GM08714 (cell line): ENCODE results near the gene LDLRAD3.

Experiments used
- H3K4me3 ChIP-seq: fragments of 200-500 bp; sonication (Bioruptor generic); 2 replicates; pipeline ENCODE4 v1.5.1; 2014; ENCODE audit warnings: mild to moderate bottlenecking, low read length, inconsistent platforms
- ZNF274 ChIP-seq: IDR thresholded peaks from 2 replicates; pipeline ENCODE4 v1.6.1; 2012; ENCODE audit warnings: mild to moderate bottlenecking, low read depth, low read length

Gene LDLRAD3

DNA sequence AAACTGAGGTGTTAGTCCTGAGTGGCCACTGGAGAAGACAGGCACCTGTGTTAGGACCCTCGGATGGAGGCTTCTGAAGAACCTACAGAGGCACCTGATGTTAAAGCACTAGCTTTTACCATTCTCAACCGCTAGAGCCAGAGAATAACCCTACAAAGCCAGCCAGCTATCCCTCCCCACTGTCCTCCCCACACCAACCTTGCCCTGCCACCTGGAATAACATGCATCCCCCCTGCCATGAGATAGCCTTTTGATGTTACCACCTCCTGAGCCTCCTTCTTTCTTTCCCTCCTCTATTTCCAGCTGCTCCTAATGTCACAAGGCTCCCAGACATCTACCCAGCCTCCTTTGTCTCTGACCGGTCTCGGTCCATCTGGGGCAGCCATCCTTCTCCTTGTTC lies 317.2 kb downstream of the LDLRAD3 start:
- H3K4me3 ChIP-seq = no peak overlapping the region
- TF ChIP-seq ZNF274 = no peak

DNA sequence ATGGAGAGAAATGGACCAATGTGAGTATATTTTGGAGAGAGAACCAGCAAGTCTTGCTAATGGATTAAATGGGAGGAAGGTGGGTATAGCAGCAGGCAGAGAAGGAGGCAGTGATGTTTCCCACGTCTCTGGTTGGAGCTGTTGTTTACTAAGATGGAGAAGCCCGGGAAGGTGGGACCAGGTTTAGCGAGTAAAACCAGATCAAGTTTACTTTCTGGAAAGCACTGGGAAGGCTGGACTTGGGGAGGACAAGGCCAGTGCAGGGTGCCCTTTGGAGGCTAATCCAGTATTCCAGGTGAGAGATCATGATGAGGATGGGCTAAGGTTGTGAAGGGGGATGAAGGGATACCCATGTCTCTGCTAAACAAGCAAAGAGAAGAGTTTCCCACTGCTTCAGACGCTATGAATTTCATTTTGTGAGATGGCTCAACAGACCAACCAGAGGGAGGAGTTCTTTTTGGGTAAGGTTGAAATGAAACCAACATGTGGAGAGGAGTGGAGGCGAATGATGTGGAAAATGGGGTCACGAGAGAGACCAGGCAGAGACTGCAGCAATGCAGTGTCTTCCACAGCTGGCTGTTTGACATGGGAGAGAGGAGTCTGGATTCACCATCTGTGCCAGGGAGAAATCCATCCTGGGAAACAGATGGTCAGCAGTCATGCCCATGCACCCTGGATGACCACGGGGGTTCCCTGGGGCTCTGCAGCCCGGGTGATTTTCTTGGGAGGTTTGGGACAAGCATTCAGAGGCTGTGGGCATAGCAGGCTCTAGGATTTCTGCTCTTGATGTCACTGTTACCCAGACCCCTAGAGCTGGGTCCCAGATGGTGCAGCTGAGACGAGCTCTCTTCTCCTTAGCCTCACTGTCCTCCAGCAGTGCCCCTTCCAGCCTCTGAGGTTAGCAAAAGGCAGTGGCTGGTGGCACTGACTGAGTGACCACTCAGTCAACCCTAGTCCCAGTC lies 320.4 kb downstream of the LDLRAD3 start:
- H3K4me3 ChIP-seq = no peak overlapping the region
- TF ChIP-seq ZNF274 = no peak

DNA sequence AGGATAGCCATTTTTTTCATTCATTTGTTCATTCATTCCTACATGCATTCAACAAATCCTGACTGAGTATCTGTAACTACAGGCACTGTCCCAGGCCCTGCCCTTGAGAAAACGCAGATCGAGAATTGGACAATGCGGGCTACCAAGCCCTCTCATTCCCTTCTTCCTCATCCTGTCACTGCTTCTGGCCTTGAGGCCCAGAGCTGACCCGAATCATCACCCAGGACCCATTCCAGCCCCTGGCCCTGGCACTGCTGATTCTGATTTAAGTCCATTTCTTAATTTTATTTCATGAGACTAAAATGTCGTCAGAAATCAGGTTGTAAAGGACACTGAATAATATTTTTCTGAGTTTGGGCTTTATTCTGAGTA lies 321.1 kb downstream of the LDLRAD3 start:
- no peak overlapping the region for H3K4me3 ChIP-seq
- no peak for TF ChIP-seq ZNF274

DNA sequence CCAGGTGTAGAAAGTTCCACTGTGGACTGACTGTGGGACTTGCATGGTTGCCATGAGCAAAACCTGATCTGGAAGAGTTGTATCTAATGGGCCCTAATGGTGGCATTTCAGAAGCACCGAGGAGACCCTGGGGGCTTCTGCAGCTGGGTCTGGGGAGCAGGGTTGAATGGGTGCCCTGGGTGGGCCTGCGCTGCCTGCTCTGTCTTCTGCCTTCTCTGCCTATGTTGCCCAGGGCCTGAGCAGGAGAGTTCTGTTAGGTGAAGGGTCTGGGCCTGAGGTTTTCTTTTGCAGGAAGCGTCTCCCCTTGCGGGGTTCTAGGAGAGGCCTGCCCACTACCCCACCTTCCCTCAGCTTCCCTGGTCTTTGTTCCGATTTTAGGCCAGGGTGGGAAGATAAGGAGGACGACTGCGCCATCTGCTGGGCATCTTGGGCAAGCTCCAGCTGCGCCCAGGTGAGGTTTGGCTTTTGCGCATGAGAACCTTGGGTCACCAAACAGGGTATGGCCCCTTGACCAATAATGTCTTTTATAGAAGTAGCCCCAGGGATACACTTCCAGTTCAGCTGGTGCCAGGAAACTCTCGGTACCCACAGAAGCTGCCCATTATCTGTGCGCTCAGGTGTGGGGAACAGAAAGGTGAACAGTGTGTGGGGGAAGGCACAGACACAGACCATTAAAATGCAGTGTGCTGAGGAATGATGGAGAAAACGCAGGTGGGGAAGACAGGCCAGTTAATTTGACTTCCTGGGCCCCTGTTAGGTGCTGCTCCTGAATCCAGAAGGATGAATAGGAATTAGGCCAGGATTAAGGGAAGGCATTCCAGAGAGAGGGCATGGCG lies 322.1 kb downstream of the LDLRAD3 start:
- no peak overlapping the region for H3K4me3 ChIP-seq
- TF ChIP-seq ZNF274 = no peak

DNA sequence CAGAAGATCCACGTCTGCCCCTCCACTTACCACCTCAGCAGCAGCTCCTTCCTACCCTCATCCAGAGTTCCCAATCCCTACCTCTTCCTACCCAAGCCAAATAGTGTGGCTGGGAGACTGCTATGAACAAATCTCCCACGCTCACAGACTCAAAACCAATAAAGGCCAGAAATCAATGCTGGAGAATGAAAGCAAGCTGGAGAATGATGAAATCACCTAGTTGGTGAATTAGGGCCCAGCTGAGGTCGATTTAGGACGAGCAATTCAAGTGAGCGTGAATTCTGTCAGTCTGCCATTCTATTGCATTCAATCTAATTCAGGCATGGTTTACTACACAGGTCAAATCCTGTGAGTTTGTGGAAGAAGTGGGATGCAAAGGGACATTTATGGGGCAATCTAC lies 322.9 kb downstream of the LDLRAD3 start:
- no peak for TF ChIP-seq ZNF274
- no peak overlapping the region for H3K4me3 ChIP-seq

DNA sequence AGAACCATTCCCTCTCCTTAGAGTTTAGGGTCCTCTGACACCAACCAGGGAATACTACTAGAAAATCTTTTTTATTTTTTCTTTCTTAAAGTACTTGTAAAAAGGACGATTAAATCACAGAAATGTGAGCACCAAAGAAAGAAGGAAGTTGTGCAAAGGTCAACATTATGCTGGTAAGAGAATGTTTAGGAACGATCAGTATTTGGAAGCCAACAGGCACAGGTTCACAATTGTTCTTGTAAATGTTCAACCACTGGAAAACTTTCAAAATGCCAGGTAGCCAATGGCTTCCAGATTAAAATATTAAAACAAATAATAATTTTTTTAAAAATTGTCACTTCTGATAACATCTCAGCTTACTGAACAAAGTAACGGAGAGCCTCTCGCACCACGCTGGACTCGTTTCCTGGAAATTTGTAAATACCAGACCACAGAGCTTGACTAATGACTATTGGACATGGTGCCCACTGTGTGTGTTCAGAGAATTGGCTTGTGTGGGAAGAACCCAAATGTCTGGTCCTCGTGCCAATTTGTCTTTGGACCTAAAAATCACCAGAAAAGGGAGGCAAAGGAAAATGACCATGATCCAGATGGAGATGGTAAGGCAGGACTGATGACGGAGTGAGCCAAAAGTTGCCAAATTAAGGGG lies 324.6 kb downstream of the LDLRAD3 start:
- TF ChIP-seq ZNF274 = no peak
- H3K4me3 ChIP-seq = no peak overlapping the region

DNA sequence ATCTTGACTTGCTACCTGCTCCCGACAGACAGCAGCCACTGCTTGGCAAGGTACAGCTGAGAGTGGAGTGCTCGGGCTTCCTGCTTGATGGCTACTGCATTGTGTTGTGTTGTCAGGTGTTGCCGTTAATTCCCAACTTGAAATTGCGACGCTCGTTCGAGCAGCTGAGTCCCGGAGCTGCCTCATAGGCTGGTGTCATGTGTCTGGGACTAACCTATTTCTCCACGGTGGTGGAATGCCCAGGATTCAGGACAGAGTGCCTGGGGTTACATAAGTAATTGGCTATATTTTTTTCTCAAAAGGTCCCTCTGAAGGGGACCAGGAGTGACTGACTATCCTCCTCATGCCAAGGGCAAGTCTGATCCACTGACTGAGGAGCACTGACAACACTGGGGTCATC lies 326.8 kb downstream of the LDLRAD3 start:
- no peak for TF ChIP-seq ZNF274
- H3K4me3 ChIP-seq = no peak overlapping the region

DNA sequence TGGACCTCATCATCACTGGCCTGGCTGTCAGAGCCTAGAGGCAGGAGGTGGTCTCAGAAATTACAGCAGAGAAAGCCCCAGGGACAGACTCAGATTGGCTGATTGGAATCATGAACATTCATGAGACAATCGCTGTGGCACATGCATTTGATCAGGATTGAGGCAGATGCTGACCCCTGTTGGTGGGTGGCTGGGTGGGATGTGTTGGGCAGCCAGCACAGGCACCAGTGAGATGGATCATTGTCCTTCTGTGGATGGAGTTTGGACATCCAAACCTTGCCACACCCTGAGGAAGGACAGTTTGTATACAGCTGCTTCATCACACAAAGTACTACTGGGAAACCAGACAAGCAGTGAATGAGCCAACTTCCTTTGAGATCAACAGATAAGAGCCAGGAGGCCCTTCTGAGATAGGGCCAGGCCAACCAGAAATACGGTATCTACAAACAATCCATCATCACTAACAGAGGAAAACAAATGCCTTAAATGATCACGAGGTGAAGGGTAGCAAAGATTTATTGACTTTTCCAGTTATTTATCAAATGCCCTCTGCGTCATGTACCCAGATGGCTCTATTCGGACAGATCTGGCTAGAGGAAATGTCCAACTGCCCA lies 328.0 kb downstream of the LDLRAD3 start:
- H3K4me3 ChIP-seq = no peak overlapping the region
- TF ChIP-seq ZNF274 = no peak

DNA sequence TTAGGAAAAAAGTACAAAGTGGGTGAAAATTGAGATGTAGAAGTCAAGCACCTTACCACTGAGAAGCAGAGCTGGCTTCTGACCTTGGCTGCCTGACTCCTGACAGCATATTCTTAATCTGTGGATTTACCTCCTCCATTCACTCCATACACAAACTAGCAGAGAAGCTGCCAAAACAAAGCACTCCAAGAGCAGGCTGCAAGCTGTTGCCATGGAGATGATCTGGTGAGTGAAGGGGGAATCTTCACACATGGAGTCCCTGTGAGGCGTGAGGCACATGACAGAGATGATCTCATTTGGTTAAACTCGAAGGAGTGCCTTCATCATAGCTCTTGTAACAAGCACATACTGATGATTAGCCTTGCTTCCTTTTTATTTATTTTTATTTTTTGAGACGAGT lies 329.2 kb downstream of the LDLRAD3 start:
- no peak for TF ChIP-seq ZNF274
- no peak overlapping the region for H3K4me3 ChIP-seq

DNA sequence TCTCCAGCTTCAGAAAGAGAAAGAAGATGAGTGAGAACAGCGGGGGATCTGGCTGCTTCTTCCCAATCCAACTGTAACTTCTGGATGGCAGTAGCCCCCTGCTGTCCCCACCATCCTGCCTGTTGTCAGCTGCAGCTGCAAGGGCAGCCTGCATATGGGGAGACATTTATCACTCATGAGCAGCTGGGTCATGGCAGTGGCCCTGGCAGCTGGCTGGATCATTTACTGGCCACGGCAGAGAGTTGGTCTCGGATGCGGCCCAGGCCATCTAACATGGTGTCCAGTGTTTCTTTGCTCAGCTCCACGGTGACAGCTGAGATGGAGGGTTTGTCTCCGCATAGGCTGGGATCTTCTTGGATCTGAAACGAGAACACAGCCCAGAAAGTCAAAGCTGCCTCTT lies 330.6 kb downstream of the LDLRAD3 start:
- no peak overlapping the region for H3K4me3 ChIP-seq
- no peak for TF ChIP-seq ZNF274

DNA sequence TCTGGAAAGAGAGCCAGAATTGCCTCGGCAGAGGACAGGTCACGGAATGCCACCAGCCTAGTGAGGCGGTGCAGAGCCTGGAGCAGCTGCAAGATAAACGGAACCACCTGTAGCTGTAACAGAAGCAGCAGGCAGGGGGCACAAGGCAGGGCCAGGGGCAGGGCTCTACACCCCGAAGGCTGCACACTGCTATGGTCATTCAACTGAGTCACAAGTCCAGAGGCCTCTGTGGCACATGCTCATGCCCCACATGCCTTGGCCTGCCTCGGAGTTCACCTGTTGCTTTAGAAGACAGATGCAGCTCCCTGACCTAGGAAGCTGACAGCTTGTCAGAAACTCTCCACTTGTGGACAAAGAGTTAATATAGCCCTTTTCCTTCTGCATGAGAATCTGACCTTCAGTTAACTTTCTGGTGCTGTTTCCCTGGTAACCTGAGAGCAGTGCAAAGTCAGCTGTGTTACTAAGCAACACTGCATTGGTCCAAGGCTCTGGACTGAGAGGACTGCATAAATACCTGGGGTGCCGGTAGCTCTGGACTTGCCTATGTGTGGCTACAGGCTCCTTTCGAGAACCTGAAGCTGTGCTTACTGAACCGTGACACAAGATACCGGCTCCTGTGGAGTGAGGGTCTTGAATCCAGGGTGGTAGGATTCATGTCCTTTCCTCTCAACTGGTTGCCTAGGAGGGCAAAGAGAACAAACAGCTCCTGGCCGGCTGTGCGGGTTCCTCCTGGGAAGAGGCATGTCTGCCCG lies 334.8 kb downstream of the LDLRAD3 start:
- H3K4me3 ChIP-seq = no peak overlapping the region
- no peak for TF ChIP-seq ZNF274

DNA sequence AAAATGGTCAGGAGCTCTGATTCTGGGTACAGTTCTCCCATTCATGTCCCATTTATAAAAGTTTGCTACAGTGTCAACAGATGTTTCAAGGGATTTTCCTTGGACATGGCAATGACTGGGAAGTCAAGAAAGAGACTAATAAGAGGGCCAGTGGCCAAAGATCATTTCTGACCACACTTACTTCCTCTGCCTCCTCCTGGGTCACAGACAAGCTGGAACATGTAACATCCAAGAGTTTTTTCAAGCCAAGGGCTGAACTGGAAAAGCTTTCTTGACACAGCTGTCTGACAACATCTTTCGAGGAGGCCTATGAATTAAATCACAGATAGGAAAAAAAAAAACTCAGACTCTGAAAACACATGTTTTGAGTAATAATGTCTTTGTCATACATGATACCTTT lies 336.7 kb downstream of the LDLRAD3 start:
- no peak for TF ChIP-seq ZNF274
- H3K4me3 ChIP-seq = no peak overlapping the region
